GM06990 (cell line): ENCODE measurements around the gene APBB2.

Experiments
- DNase-seq: peaks from one replicate; pipeline ENCODE4 v3.0.0-alpha.2; 2011; ENCODE audit not compliant: insufficient read length; ENCODE audit errors: extremely low read depth
- H3K27me3 ChIP-seq: replicated peaks from 2 replicates; pipeline ENCODE4 v1.6.0; 2011; ENCODE audit warnings: low read length; ENCODE audit not compliant: control insufficient read depth, insufficient read depth
- H3K36me3 ChIP-seq: 2 replicates; pipeline ENCODE4 v1.5.1; 2011; ENCODE audit warnings: low read length; ENCODE audit not compliant: control insufficient read depth, insufficient read depth
- H3K4me3 ChIP-seq: replicated peaks from 2 replicates; pipeline ENCODE4 v1.5.1; 2011; ENCODE audit warnings: low read depth, mild to moderate bottlenecking, control low read depth, low read length
- TF ChIP-seq, protein P1 (sequence below): IDR thresholded peaks from 2 replicates; pipeline ENCODE4 v1.5.1; 2011; ENCODE audit warnings: low read length, control low read depth, mild to moderate bottlenecking, inconsistent platforms; ENCODE audit not compliant: insufficient read depth, poor library complexity, severe bottlenecking

APBB2 gene

DNA sequence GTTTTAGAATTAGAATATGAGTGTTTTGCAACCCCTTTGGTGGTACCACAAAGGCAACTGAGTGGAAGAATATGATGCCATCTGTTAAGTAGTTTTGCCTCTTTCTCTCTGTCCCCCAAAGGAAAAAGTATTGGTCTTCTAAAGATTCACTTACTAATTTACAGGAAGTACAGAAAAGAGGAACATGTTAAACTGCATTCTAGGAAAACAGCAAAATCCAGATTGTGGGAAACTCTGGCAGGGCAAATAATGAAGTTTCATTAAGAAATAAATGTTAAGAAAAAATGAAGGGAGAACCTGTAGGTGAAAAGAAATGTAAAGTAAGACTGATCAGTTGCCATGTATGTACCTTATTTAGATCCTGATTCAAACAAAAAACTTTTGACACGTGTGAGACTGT lies 425.3 kb downstream of the APBB2 start:
- DNase-seq: no peak
- H3K4me3 ChIP-seq: no peak overlapping the region
- TF ChIP-seq, protein P1, sequence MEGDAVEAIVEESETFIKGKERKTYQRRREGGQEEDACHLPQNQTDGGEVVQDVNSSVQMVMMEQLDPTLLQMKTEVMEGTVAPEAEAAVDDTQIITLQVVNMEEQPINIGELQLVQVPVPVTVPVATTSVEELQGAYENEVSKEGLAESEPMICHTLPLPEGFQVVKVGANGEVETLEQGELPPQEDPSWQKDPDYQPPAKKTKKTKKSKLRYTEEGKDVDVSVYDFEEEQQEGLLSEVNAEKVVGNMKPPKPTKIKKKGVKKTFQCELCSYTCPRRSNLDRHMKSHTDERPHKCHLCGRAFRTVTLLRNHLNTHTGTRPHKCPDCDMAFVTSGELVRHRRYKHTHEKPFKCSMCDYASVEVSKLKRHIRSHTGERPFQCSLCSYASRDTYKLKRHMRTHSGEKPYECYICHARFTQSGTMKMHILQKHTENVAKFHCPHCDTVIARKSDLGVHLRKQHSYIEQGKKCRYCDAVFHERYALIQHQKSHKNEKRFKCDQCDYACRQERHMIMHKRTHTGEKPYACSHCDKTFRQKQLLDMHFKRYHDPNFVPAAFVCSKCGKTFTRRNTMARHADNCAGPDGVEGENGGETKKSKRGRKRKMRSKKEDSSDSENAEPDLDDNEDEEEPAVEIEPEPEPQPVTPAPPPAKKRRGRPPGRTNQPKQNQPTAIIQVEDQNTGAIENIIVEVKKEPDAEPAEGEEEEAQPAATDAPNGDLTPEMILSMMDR: no peak
- H3K36me3 ChIP-seq: no peaks in the 10 kb centered on the region
- no peaks in the 10 kb centered on the region for H3K27me3 ChIP-seq

DNA sequence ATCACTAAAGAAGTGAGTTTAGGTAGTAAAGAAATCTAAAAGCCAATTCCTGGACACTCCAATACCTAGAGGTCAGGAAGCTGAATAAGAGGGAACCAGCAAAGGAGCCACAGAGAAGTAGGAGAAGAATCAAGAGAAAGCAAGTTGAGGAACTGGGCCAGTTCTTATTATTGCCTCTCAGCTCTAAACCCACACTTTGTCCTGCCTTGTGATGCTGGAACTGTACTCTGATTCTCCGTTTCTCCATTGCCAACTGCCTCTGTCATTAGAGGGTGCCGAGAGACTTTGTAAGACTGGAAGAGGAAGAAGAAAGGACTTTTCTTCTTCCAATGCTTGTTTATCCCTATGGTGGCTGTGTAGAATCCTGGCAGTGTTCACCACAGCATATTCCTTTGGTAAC lies 426.0 kb downstream of the APBB2 start:
- H3K27me3 ChIP-seq: no peaks in the 10 kb centered on the region
- no peak for DNase-seq

DNA sequence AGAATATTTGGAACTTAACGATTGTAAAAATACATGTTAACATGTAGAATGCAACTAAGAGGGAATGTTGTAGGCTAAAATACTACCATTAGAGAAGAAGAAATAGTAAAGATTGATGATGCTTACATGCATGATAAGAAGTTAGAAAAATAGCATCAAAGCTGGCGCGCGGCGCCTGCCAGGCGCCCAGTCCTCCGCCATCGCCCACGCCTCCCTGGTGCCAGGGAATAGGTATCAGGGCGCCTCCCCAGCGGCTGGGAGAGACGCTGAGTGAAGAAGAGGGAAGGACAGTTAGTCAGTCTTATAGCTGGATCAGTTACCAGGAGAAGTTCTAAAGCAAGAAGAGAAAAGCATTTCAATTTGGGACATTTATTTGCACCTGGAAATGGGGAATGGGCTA lies 428.6 kb downstream of the APBB2 start:
- no peak overlapping the region for H3K4me3 ChIP-seq
- DNase-seq: no peak
- TF ChIP-seq, protein P1: no peak
- H3K36me3 ChIP-seq: no peaks in the 10 kb centered on the region
- H3K27me3 ChIP-seq: no peaks in the 10 kb centered on the region

More for the DNA sequence above, 426.0 kb downstream of the APBB2 start:
- H3K36me3 ChIP-seq: no peaks in the 10 kb centered on the region
- TF ChIP-seq, protein P1: no peak
- H3K4me3 ChIP-seq: no peak overlapping the region

DNA sequence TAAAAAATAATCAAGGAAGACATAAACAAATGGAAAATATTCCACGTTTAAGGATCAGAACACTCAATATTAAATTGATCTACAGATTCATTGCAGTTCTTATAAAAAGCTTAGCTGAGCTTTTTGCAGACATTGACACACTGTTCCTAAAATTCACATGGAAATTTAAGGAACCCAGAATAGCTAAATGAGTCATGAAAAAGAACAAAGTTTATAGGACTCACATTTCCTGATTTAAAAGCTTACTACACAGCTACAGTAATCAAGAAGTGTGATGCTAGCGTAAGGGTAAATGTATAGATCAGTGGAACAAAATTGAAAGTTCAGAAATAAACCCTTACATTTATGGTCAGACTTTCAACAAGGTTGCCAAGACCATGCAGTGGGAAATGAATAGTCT lies 431.5 kb downstream of the APBB2 start:
- no peaks in the 10 kb centered on the region for H3K36me3 ChIP-seq
- H3K27me3 ChIP-seq: no peaks in the 10 kb centered on the region
- TF ChIP-seq, protein P1: no peak
- DNase-seq: no peak
- H3K4me3 ChIP-seq: no peak overlapping the region

DNA sequence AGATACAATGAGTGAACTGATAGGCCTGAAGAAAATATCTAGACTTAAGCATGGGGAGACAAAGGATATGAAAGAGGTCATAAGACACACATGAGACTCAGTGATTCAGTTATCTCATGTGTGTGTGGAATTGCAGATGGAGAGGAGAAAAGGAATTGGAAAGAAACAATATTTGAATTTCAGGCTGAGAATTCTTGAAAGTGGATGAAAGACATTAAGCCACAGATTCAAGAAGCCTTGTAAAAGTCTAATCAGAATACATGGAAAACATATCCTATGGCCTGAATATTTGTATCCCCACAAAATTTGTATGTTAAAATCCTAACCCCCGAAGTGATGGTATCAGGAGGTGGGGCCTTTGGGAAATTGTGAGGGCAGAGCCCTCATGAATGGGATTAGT lies 436.3 kb downstream of the APBB2 start:
- TF ChIP-seq, protein P1: no peak

DNA sequence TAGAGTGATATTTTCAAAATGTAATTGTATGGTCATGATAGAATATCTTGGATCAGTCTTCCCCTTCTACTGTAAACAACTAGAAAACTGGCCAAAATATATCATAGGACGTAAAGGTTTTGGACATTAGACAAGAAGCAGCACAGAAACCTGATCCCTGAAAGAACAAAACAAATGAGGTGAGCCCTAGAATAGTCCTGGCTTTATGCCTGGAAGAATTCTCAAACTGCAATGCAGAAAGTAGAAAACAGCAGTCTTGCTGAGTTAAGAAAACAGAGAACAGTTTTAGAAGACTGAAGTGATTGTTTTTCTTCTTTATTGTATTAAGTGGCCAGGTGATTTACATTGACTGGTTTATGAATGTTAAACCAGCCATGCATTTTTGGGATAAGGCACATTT lies 445.1 kb downstream of the APBB2 start:
- no peak overlapping the region for H3K4me3 ChIP-seq
- H3K27me3 ChIP-seq: no peaks in the 10 kb centered on the region
- TF ChIP-seq, protein P1: no peak
- DNase-seq: no peak
- no peaks in the 10 kb centered on the region for H3K36me3 ChIP-seq

More for the DNA sequence above, 436.3 kb downstream of the APBB2 start:
- no peak overlapping the region for H3K4me3 ChIP-seq
- no peaks in the 10 kb centered on the region for H3K27me3 ChIP-seq
- DNase-seq: no peak
- no peaks in the 10 kb centered on the region for H3K36me3 ChIP-seq
